Measurements from ENCODE around the gene ASCL2. TPM values are rescaled to one million over a fixed set of nuclear protein-coding genes. Genes with fewer than 3 reads are reported as not detected.

ASCL2 gene
- total RNA-seq, 1 donor from 2014 or later = not detected

DNA sequence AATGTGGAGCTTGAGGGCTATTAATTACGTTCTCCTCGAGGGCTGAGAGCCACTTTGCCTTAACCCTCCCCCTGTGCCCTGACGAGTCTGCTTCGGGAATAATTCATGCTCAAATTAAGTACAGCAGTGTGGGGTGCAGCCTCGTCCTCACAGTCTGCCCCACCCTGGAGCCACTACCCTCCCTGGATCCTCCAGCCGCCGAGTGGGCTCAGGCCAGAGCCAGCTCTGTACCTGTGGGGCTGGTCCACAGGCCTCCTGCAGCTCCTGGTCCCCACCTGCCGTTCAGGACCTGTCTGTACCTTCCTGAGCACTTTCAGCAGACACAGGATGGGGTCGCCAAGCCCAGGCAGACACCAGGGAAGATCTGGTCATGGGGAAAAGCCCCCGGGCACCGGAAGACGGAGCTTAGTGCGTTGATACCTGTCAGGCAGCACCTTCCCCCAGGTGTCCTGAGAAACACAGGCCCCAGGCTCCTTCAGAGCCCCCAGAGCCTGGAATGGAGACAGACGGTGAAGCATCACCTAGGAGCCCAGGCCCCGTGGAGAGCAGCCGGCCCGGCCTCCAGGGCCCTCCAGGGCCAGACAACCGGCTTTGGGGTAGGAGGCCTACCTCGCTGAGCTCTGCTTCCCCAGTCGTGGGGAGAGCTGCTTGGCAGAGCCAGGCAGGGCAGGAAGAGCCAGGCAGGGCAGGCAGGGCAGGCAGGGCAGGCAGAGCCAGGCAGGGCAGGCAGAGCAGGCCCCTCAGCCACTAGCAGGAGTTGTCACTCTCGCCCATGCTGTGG, 41.2 kb upstream of the ASCL2 start:
- Histone ChIP-seq H4K20me1 (ENCODE audit: low read depth) (no peaks in the 10 kb centered on the region), H3K9me3 (ENCODE audit: low read depth) (no peaks in the 10 kb centered on the region), H3K9ac (peak overlapping the region; percentile 20), H3K36me3 (no peaks in the 10 kb centered on the region), H3K4me2 (no peak overlapping the region), H3K4me3 (no peak overlapping the region), H3K79me2 (ENCODE audit: low read depth) (no peaks in the 10 kb centered on the region), H3F3A (ENCODE audit: low read depth) (no peaks in the 10 kb centered on the region), H3K4me1 (no peaks in the 10 kb centered on the region), H2AFZ (replicated peaks) (no peak overlapping the region), H3K27ac (no peak overlapping the region), H3K27me3 (no peaks in the 10 kb centered on the region)
- Mint-ChIP-seq H3K4me1 (peaks cover 4% of the 10 kb centered on the region), H3K27ac (no peak overlapping the region), H3K4me3 (no peak overlapping the region), H3K27me3 (ENCODE audit: insufficient read depth, low read depth) (peaks cover 3% of the 10 kb centered on the region), H3K36me3 (no peaks in the 10 kb centered on the region), H3K9me3 (no peaks in the 10 kb centered on the region)
- DNase-seq (ENCODE audit: low spot score) = no peak
- TF ChIP-seq, protein P1, sequence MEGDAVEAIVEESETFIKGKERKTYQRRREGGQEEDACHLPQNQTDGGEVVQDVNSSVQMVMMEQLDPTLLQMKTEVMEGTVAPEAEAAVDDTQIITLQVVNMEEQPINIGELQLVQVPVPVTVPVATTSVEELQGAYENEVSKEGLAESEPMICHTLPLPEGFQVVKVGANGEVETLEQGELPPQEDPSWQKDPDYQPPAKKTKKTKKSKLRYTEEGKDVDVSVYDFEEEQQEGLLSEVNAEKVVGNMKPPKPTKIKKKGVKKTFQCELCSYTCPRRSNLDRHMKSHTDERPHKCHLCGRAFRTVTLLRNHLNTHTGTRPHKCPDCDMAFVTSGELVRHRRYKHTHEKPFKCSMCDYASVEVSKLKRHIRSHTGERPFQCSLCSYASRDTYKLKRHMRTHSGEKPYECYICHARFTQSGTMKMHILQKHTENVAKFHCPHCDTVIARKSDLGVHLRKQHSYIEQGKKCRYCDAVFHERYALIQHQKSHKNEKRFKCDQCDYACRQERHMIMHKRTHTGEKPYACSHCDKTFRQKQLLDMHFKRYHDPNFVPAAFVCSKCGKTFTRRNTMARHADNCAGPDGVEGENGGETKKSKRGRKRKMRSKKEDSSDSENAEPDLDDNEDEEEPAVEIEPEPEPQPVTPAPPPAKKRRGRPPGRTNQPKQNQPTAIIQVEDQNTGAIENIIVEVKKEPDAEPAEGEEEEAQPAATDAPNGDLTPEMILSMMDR (IDR thresholded peaks at IDR 0.05) = no peak
- no peak for TF ChIP-seq EZH2phosphoT487 (IDR thresholded peaks at IDR 0.05)
- TF ChIP-seq EZH2 (IDR thresholded peaks at IDR 0.05) = no peak

DNA sequence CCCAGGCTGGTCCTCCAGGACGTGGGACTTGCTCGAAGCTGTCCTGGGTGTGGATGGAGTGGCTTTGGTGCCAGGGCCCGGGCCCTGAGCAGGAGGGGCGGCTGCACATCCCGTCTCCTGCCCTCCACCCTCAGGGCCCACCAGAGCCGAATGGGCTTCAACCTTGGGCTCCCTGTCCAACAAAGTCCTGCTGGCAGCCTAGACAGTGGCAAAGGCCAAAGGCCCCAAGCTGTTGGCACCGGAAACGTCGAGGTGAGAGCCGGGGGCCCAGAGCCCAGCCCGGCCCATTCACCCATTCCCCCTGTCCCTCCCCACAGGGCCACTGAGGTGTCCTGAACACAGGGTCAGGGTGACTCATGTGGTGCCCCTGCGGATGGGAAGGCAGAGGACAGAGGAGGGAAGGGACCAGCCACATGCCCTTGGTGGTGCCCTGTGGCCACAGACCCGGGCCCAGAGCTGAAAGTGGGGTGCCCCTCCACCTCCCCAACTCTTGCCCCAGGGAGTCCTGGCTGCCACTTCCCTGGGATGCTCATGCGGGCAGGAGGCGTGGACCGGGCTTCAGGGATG, 40.5 kb upstream of the ASCL2 start:
- H3K9me3 ChIP-seq (ENCODE audit: low read depth) = no peaks in the 10 kb centered on the region
- no peak overlapping the region for H3K27ac ChIP-seq
- H3K9ac ChIP-seq = no peak overlapping the region
- H3K36me3 Mint-ChIP-seq = no peaks in the 10 kb centered on the region
- TF ChIP-seq EZH2phosphoT487 (IDR thresholded peaks at IDR 0.05) = no peak
- TF ChIP-seq, protein P1 (IDR thresholded peaks at IDR 0.05) = no peak
- no peak for TF ChIP-seq EZH2 (IDR thresholded peaks at IDR 0.05)
- H2AFZ ChIP-seq (replicated peaks) = no peak overlapping the region
- no peak for DNase-seq (ENCODE audit: low spot score)
- no peaks in the 10 kb centered on the region for H3K9me3 Mint-ChIP-seq
- no peak overlapping the region for H3K4me3 Mint-ChIP-seq
- H3K4me3 ChIP-seq = no peak overlapping the region
- H3F3A ChIP-seq (ENCODE audit: low read depth) = no peaks in the 10 kb centered on the region
- no peaks in the 10 kb centered on the region for H3K79me2 ChIP-seq (ENCODE audit: low read depth)
- no peaks in the 10 kb centered on the region for H4K20me1 ChIP-seq (ENCODE audit: low read depth)
- no peaks in the 10 kb centered on the region for H3K4me1 ChIP-seq
- peaks cover 7% of the 10 kb centered on the region for H3K27me3 Mint-ChIP-seq (ENCODE audit: insufficient read depth, low read depth)
- H3K36me3 ChIP-seq = no peaks in the 10 kb centered on the region
- no peaks in the 10 kb centered on the region for H3K27me3 ChIP-seq
- peaks cover 9% of the 10 kb centered on the region for H3K4me1 Mint-ChIP-seq
- no peak overlapping the region for H3K27ac Mint-ChIP-seq
- no peak overlapping the region for H3K4me2 ChIP-seq

DNA sequence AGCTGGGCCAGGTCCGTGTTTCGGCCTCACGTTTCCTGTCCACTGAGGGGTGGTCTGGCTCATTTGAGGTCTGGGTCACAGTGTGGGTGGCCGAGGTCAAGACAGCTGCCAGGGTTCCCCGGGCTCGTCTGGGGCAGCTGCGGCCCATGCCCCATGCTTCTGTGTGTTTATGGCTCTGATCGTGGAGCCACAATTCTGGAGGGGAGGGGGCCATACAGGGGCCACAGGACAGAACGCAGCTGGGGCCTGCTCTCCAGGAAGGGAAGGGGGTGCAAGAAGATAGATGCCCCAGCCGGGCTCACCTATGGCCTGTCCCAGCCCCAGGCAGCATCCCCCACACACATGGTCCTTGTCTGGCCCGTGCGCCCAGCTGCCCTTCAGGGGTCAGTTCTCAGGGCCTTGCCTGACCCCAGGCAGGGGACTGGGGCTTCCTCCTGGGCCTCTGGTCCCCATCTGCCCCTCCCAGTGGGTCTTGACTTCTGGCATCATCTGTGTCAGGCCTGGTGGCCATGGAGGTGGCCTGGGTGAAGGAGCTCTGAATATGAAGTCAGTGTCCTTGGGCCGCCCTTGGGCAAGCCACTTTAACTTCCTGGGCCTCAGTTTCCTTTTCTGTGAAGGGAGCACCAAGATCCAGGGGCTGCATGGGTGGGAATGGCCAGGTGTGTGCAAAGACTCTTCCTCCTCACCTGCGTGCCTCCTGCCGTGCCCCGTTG, 39.8 kb upstream of the ASCL2 start:
- H3K4me1 ChIP-seq = no peaks in the 10 kb centered on the region
- H3K36me3 ChIP-seq = no peaks in the 10 kb centered on the region
- H3K36me3 Mint-ChIP-seq = no peaks in the 10 kb centered on the region
- no peak overlapping the region for H3K4me3 ChIP-seq
- no peak overlapping the region for H3K27ac ChIP-seq
- H3K9ac ChIP-seq = no peak overlapping the region
- TF ChIP-seq, protein P1 (IDR thresholded peaks at IDR 0.05) = no peak
- no peaks in the 10 kb centered on the region for H3K9me3 Mint-ChIP-seq
- H3K4me2 ChIP-seq = no peak overlapping the region
- H3K27me3 ChIP-seq = no peaks in the 10 kb centered on the region
- H3K4me1 Mint-ChIP-seq = peaks cover 11% of the 10 kb centered on the region
- no peak overlapping the region for H2AFZ ChIP-seq (replicated peaks)
- H3K9me3 ChIP-seq (ENCODE audit: low read depth) = no peaks in the 10 kb centered on the region
- no peaks in the 10 kb centered on the region for H4K20me1 ChIP-seq (ENCODE audit: low read depth)
- no peak for DNase-seq (ENCODE audit: low spot score)
- H3K4me3 Mint-ChIP-seq = no peak overlapping the region
- no peak overlapping the region for H3K27ac Mint-ChIP-seq
- H3K27me3 Mint-ChIP-seq (ENCODE audit: insufficient read depth, low read depth) = peaks cover 7% of the 10 kb centered on the region
- H3K79me2 ChIP-seq (ENCODE audit: low read depth) = no peaks in the 10 kb centered on the region
- no peaks in the 10 kb centered on the region for H3F3A ChIP-seq (ENCODE audit: low read depth)
